Measurements from ENCODE around the gene PRSS27.
"Not testable (repeated sequence)": the region's sequence is repeated elsewhere in the genome, so short reads cannot be mapped to it uniquely, and the experiment has no call there.

GRCh38 chr16:2669587-2669986 lies 50.4 kb downstream of the PRSS27 start:
- not testable (repeated sequence) for TF ChIP-seq POLR2A, POLR2AphosphoS5 (IDR thresholded peaks at IDR 0.05)
- TF ChIP-seq, protein P1, sequence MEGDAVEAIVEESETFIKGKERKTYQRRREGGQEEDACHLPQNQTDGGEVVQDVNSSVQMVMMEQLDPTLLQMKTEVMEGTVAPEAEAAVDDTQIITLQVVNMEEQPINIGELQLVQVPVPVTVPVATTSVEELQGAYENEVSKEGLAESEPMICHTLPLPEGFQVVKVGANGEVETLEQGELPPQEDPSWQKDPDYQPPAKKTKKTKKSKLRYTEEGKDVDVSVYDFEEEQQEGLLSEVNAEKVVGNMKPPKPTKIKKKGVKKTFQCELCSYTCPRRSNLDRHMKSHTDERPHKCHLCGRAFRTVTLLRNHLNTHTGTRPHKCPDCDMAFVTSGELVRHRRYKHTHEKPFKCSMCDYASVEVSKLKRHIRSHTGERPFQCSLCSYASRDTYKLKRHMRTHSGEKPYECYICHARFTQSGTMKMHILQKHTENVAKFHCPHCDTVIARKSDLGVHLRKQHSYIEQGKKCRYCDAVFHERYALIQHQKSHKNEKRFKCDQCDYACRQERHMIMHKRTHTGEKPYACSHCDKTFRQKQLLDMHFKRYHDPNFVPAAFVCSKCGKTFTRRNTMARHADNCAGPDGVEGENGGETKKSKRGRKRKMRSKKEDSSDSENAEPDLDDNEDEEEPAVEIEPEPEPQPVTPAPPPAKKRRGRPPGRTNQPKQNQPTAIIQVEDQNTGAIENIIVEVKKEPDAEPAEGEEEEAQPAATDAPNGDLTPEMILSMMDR (IDR thresholded peaks at IDR 0.05): not testable (repeated sequence)
